ENCODE measurements around the gene THNSL1.
"Not testable (repeated sequence)": the region's sequence is repeated elsewhere in the genome, so short reads cannot be mapped to it uniquely, and the experiment has no call there.

THNSL1 gene

GRCh38 chr10:25016376-25017153 is at the start of gene THNSL1:
THNSL1 (plus strand) TSS chr10:25016612; CDS start chr10:25023224, 6,612 bp downstream.
- in situ Hi-C loops (cut with HindIII; ENCODE audit: low pct_ligation_motif_present, low pct_unique_long_range_greater_than_20kb, low sequenced_read_pairs): no loop called here
- DNase-seq: peak; percentile 97

- no peak for DNase-seq
- in situ Hi-C loops (cut with HindIII; ENCODE audit: low pct_ligation_motif_present, low pct_unique_long_range_greater_than_20kb, low sequenced_read_pairs): no loop called here
Measured at GRCh38 chr10:24966962-24967481, 49.4 kb upstream of the THNSL1 start.

GRCh38 chr10:24968349-24968748 is 48.1 kb upstream of the THNSL1 start:
- no peak for DNase-seq
- in situ Hi-C loops (cut with HindIII; ENCODE audit: low pct_ligation_motif_present, low pct_unique_long_range_greater_than_20kb, low sequenced_read_pairs): no loop called here

- DNase-seq; in situ Hi-C loops (cut with HindIII; ENCODE audit: low pct_ligation_motif_present, low pct_unique_long_range_greater_than_20kb, low sequenced_read_pairs): not testable (repeated sequence)
Measured at GRCh38 chr10:24968951-24969350, 47.5 kb upstream of the THNSL1 start.

- in situ Hi-C loops (cut with HindIII; ENCODE audit: low pct_ligation_motif_present, low pct_unique_long_range_greater_than_20kb, low sequenced_read_pairs): no loop called here
- DNase-seq: no peak
Measured at GRCh38 chr10:24969841-24970281, 46.6 kb upstream of the THNSL1 start.

GRCh38 chr10:24971374-24971773 is 45.0 kb upstream of the THNSL1 start:
- in situ Hi-C loops (cut with HindIII; ENCODE audit: low pct_ligation_motif_present, low pct_unique_long_range_greater_than_20kb, low sequenced_read_pairs): no loop called here
- DNase-seq: no peak

- in situ Hi-C loops (cut with HindIII; ENCODE audit: low pct_ligation_motif_present, low pct_unique_long_range_greater_than_20kb, low sequenced_read_pairs): no loop called here
- no peak for DNase-seq
Measured at GRCh38 chr10:24973163-24973562, 43.2 kb upstream of the THNSL1 start.

GRCh38 chr10:24974976-24975375 is 41.4 kb upstream of the THNSL1 start:
- in situ Hi-C loops (cut with HindIII; ENCODE audit: low pct_ligation_motif_present, low pct_unique_long_range_greater_than_20kb, low sequenced_read_pairs): no loop called here
- no peak for DNase-seq

GRCh38 chr10:24979685-24980084 is 36.7 kb upstream of the THNSL1 start:
- no peak for DNase-seq
- in situ Hi-C loops (cut with HindIII; ENCODE audit: low pct_ligation_motif_present, low pct_unique_long_range_greater_than_20kb, low sequenced_read_pairs): no loop called here

GRCh38 chr10:24981161-24981710 is 35.2 kb upstream of the THNSL1 start:
- no peak for DNase-seq
- in situ Hi-C loops (cut with HindIII; ENCODE audit: low pct_ligation_motif_present, low pct_unique_long_range_greater_than_20kb, low sequenced_read_pairs): no loop called here

GRCh38 chr10:24982319-24983112 is 33.9 kb upstream of the THNSL1 start:
- DNase-seq: no peak
- in situ Hi-C loops (cut with HindIII; ENCODE audit: low pct_ligation_motif_present, low pct_unique_long_range_greater_than_20kb, low sequenced_read_pairs): no loop called here

GRCh38 chr10:24983130-24983529 is 33.3 kb upstream of the THNSL1 start:
- in situ Hi-C loops (cut with HindIII; ENCODE audit: low pct_ligation_motif_present, low pct_unique_long_range_greater_than_20kb, low sequenced_read_pairs): no loop called here
- no peak for DNase-seq

GRCh38 chr10:24983946-24984345 is 32.5 kb upstream of the THNSL1 start:
- in situ Hi-C loops (cut with HindIII; ENCODE audit: low pct_ligation_motif_present, low pct_unique_long_range_greater_than_20kb, low sequenced_read_pairs): no loop called here
- DNase-seq: no peak

- DNase-seq: no peak
- in situ Hi-C loops (cut with HindIII; ENCODE audit: low pct_ligation_motif_present, low pct_unique_long_range_greater_than_20kb, low sequenced_read_pairs): no loop called here
Measured at GRCh38 chr10:24984906-24985305, 31.5 kb upstream of the THNSL1 start.

- DNase-seq: no peak
- in situ Hi-C loops (cut with HindIII; ENCODE audit: low pct_ligation_motif_present, low pct_unique_long_range_greater_than_20kb, low sequenced_read_pairs): no loop called here
Measured at GRCh38 chr10:24988831-24989640, 27.4 kb upstream of the THNSL1 start.

GRCh38 chr10:24989867-24990266 is 26.5 kb upstream of the THNSL1 start:
- DNase-seq: no peak

GRCh38 chr10:24991298-24991697 is 25.1 kb upstream of the THNSL1 start:
- no peak for DNase-seq
- in situ Hi-C loops (cut with HindIII; ENCODE audit: low pct_ligation_motif_present, low pct_unique_long_range_greater_than_20kb, low sequenced_read_pairs): no loop called here

More at GRCh38 chr10:24989867-24990266, 26.5 kb upstream of the THNSL1 start:
- in situ Hi-C loops (cut with HindIII; ENCODE audit: low pct_ligation_motif_present, low pct_unique_long_range_greater_than_20kb, low sequenced_read_pairs): no loop called here

GRCh38 chr10:24992512-24993133 is 23.8 kb upstream of the THNSL1 start:
- in situ Hi-C loops (cut with HindIII; ENCODE audit: low pct_ligation_motif_present, low pct_unique_long_range_greater_than_20kb, low sequenced_read_pairs): no loop called here
- no peak for DNase-seq
